ENCODE measurements around the gene SLC16A8. TPM values are rescaled to one million over a fixed set of nuclear protein-coding genes. Genes with fewer than 3 reads are reported as not detected.
A peak's percentile ranks its signal among the peaks of the same experiment; 100 is the strongest.

SLC16A8 gene
- total and polyA plus RNA-seq, 9 of the 15 experiments (the other 6 are each of a cell fraction or from before 2014, with no cell fraction given), result not detected

GRCh38 chr22:38034278-38034882 lies 49.6 kb downstream of the SLC16A8 start (continued):
- TF ChIP-seq RREB1 (CRISPR knock-in tag; IDR thresholded peaks at IDR 0.05) (no peak), CHCHD3 (CRISPR knock-in tag; IDR thresholded peaks at IDR 0.05) (no peak), ZNF239 (CRISPR knock-in tag; IDR thresholded peaks at IDR 0.05) (no peak), CTBP1 (IDR thresholded peaks at IDR 0.05; ENCODE audit: borderline replicate concordance) (peak; percentile 22; the same call in 1 of the 2 replicates), ZZZ3 (IDR thresholded peaks at IDR 0.05) (no peak), PURB (CRISPR knock-in tag; IDR thresholded peaks at IDR 0.05; ENCODE audit: low read depth) (no peak), ZBTB33 (CRISPR knock-in tag; IDR thresholded peaks at IDR 0.05) (peak; percentile 38; the same call in 1 of the 2 replicates), ZNF24 (IDR thresholded peaks at IDR 0.05) (no peak), COPS2 (conservative IDR thresholded peaks at IDR 0.05) (no peak), ZNF436 (CRISPR knock-in tag; IDR thresholded peaks at IDR 0.05) (no peak), PHB (CRISPR knock-in tag; IDR thresholded peaks at IDR 0.05) (no peak), E2F6 (IDR thresholded peaks at IDR 0.05; ENCODE audit: borderline replicate concordance in 1 of 2, extremely low read depth in 1 of 2, insufficient read depth in 1 of 2, insufficient read length in 1 of 2, low read depth in 1 of 2, low read length in 1 of 2, poor library complexity in 1 of 2, severe bottlenecking in 1 of 2) (peak in 1 of 2 experiments; percentile 38), FOXM1 (IDR thresholded peaks at IDR 0.05; ENCODE audit: low read depth) (0 out of 2 replicates have a peak, but pooled peaks have one; percentile 11), FOXM1 (CRISPR knock-in tag; IDR thresholded peaks at IDR 0.05; ENCODE audit: low read depth) (no peak), ZBTB2 (IDR thresholded peaks at IDR 0.05) (no peak), SIRT6 (IDR thresholded peaks at IDR 0.05; ENCODE audit: low read depth, low read length) (no peak)
